Liver (tissue), 3 donors: ENCODE measurements around the gene FRK.

Experiments
- EGR1 ChIP-seq, 2 donors: IDR thresholded peaks; 2 replicates each; pipeline ENCODE4 v1.6.1; 2016 to 2018; ENCODE audit warnings: antibody characterized with exemption in 2 of 2, low read depth in 2 of 2
- TF ChIP-seq, protein P1 (sequence below): fragments of 150-350 bp; IDR thresholded peaks from 2 replicates; pipeline ENCODE4 v1.5.1; 2017; ENCODE audit warnings: improper control_type of control experiment, low read depth, low read length; ENCODE audit not compliant: missing input control
- TF ChIP-seq, protein P2 (sequence below): IDR thresholded peaks from 2 replicates; pipeline ENCODE4 v1.6.1; 2016; ENCODE audit warnings: antibody characterized with exemption
- donor health status: healthy.
- donor health status: healthy.

DNA sequence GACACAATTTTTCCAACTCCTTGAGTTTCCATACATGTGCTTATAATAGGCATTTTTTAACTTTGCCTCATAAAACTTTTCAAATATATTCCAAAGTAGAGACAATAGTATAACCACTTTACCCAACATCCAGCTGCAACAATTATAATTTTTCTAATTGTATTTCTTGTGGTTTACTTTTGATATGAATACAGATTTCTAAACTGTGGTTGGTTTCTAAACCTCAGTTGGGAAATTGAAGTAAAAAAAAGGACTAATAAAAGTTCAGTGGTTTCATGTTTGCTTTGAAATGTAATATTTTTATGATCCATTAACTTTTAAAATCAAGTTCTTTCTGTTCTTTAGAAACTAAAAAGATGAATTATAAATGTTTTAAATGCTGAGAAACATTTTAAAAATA, 40.0 kb downstream of the FRK start:
- no peak for TF ChIP-seq EGR1 (IDR thresholded peaks at IDR 0.05; ENCODE audit: low read depth in 2 of 2)
- TF ChIP-seq, protein P1, sequence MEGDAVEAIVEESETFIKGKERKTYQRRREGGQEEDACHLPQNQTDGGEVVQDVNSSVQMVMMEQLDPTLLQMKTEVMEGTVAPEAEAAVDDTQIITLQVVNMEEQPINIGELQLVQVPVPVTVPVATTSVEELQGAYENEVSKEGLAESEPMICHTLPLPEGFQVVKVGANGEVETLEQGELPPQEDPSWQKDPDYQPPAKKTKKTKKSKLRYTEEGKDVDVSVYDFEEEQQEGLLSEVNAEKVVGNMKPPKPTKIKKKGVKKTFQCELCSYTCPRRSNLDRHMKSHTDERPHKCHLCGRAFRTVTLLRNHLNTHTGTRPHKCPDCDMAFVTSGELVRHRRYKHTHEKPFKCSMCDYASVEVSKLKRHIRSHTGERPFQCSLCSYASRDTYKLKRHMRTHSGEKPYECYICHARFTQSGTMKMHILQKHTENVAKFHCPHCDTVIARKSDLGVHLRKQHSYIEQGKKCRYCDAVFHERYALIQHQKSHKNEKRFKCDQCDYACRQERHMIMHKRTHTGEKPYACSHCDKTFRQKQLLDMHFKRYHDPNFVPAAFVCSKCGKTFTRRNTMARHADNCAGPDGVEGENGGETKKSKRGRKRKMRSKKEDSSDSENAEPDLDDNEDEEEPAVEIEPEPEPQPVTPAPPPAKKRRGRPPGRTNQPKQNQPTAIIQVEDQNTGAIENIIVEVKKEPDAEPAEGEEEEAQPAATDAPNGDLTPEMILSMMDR: no peak
- TF ChIP-seq, protein P2, sequence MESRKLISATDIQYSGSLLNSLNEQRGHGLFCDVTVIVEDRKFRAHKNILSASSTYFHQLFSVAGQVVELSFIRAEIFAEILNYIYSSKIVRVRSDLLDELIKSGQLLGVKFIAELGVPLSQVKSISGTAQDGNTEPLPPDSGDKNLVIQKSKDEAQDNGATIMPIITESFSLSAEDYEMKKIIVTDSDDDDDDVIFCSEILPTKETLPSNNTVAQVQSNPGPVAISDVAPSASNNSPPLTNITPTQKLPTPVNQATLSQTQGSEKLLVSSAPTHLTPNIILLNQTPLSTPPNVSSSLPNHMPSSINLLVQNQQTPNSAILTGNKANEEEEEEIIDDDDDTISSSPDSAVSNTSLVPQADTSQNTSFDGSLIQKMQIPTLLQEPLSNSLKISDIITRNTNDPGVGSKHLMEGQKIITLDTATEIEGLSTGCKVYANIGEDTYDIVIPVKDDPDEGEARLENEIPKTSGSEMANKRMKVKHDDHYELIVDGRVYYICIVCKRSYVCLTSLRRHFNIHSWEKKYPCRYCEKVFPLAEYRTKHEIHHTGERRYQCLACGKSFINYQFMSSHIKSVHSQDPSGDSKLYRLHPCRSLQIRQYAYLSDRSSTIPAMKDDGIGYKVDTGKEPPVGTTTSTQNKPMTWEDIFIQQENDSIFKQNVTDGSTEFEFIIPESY: no peak
